Activated naive CD4-positive, alpha-beta T cell treated with anti-CD3 and anti-CD28 coated beads, Interleukin-2, amount 50 U/mL, for 24 hours (primary cell): ENCODE data around the gene SLC12A7.

ENCODE experiments used
- H3K27ac Mint-ChIP-seq: one replicate; pipeline ENCODE4 v1.8.0; 2021; ENCODE audit warnings: mild to moderate bottlenecking, mixed read lengths
- H3K27me3 Mint-ChIP-seq: one replicate; pipeline ENCODE4 v1.8.0; 2021; ENCODE audit warnings: mixed read lengths
- H3K36me3 Mint-ChIP-seq: one replicate; pipeline ENCODE4 v1.8.0; 2021; ENCODE audit warnings: mixed read lengths
- H3K4me1 Mint-ChIP-seq: one replicate; pipeline ENCODE4 v1.8.0; 2021; ENCODE audit warnings: mixed read lengths
- H3K4me3 Mint-ChIP-seq: one replicate; pipeline ENCODE4 v1.8.0; 2021; ENCODE audit warnings: mild to moderate bottlenecking, mixed read lengths
- H3K9me3 Mint-ChIP-seq: one replicate; pipeline ENCODE4 v1.8.0; 2021; ENCODE audit warnings: mixed read lengths

Gene SLC12A7

DNA sequence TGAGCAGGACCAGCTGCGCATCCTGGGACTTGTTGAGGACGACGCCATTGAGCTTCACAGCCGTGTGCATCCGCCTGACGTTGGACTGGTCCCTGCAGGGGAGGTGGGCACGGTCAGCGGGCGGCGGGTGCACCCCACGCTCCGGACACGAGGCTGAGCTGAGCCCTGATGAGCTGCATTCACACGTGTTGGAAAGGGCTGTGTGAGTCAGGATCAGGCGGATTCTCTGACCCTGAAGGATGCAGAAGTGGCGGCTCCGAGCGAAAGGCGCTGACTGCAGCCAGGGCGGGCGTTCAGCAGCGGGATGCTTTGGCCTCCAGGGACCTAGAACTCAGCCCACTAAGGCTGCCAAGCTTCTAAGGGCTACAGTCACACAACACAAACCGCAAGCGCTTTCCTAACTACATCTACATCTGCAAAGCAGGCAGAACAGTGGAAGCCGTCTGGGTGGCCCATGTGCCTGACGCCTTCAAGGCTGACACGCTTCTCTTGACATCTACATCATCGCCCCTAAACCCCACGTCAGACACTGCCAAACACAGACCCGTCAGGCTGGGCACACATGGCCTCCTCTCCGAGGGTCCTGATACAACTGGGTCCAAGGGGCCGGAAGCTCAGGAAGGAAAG, 58.4 kb downstream of the SLC12A7 start:
- Mint-ChIP-seq H3K4me1 (peaks cover 1% of the 10 kb centered on the region), H3K27ac (no peak overlapping the region)

DNA sequence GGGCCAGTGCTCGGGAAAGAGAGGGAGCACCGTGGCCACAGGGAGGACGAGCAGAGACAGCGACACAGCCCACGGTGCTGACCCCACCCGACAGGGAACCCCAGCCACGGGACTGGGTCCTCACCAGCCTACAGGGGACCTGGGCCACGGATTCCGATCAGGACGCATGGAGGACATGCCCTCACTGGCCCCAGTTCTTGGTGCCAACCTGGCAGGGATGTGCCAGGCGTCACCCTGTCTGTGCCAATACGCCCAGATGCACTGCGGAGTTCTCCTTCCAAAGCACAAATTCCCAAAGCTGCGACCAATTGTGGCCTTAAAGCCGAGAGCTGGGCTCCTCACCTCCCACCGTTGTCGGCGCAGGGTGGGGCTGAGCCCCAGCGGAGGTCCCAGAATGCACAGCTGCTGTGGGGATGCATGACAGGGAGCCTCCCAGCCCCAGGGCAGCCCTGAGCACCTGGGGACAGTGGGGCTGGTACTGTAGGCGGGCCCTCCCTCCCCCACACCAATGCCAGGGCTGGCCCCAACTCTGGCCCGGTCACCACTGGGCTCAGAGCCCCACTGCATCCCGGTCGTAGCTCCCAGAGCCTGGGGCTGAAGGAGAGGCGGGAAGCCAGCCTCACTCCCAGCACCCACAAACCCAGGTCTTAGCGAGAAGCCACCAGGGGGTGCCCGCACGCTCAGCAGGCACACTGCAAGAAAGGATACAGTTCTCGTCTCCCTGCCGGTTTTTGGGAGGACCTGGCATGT, 59.0 kb downstream of the SLC12A7 start:
- Mint-ChIP-seq H3K36me3 (peaks cover 3% of the 10 kb centered on the region), H3K4me1 (peaks cover 5% of the 10 kb centered on the region), H3K4me3 (no peak overlapping the region), H3K27me3 (no peaks in the 10 kb centered on the region), H3K27ac (no peak overlapping the region), H3K9me3 (no peaks in the 10 kb centered on the region)

More for the DNA sequence above, 58.4 kb downstream of the SLC12A7 start:
- Mint-ChIP-seq H3K36me3 (no peaks in the 10 kb centered on the region), H3K4me3 (no peak overlapping the region), H3K27me3 (no peaks in the 10 kb centered on the region), H3K9me3 (no peaks in the 10 kb centered on the region)

DNA sequence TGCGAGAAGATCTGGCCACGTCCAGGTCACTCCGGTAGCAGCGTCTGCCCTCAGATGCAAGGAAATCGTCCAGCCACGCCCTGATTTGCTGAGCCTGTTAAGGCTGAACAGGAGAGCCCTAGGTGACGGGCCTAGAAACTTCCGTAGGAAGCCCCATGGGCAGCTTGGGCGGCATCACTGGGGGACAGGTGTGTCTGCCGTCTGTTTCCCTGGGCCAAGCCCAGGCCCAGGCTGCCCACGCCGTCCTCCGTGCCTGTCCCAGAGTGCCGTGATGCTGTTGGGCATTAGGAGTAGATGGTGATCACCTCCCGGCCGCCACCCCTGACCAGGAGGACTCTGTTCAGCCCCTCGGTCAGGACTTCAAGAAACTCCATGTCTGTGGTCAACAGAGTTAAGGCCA, 59.8 kb downstream of the SLC12A7 start:
- Mint-ChIP-seq H3K36me3 (peaks cover 3% of the 10 kb centered on the region), H3K4me1 (peaks cover 5% of the 10 kb centered on the region), H3K4me3 (no peak overlapping the region), H3K27me3 (no peaks in the 10 kb centered on the region), H3K9me3 (peaks cover 3% of the 10 kb centered on the region), H3K27ac (no peak overlapping the region)

DNA sequence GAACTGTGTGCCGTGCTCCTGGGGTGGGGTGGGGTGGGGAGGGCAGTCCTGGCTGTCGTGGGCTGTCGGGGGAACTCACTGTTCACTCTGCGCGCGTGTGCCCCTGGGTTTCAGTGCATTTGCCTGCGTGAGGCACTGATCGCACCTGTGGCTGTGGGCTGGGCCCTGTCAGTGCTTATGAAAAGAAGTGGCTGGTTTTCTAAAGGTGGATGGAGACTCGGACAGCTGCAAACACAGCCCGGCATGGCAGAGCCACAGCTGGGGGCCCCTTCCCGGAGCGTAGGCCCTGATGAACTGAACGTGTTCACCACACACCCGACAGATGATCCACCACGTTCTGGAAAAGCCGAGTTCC, 60.5 kb downstream of the SLC12A7 start:
- H3K4me1 Mint-ChIP-seq: peaks cover 5% of the 10 kb centered on the region

DNA sequence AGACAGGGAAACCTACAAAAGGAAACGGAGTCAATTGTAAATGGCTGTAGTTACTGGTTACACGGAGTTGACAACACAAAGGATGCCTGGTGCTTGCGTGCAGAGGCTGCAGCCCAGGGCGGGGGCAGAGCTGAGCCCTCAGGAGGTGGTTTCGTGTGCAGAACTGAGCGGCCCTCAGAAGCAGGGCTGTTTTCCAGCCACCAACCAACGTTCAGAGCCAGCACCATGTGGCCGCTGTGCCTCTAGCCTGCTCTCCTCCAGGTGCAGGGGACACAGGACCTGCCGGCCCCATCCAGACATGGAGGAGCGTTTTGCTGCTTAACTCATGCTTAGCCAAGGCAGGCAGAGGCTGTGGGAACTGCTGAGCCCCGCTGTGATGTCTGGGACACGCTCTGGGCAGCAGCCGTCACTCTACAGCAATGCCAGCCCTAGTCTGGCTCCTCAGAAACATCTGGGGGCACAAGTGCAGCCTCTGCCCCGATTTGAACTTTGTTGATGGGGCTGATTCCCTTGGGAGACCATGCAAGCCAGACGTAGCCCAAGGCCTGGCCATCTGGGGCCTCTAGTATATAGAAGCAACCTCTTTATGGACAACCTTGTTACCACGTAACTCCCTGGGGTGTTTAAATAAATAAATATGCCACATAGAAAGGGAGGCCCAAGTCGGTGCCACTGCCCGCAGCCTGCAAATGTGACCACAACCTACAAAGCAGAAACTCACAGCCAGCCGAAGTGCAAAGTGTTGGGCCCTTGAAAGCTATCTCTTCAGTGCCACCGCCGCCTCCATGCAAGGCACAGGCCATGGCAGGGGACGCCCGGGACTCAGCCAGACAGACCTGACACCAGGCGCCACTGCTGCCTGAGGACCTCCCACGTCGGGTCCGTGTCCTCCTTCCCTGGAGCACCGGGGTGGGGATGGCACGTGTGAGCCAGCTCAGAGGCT, 61.2 kb downstream of the SLC12A7 start:
- Mint-ChIP-seq H3K4me1 (peaks cover 6% of the 10 kb centered on the region), H3K27me3 (no peaks in the 10 kb centered on the region), H3K9me3 (peaks cover 11% of the 10 kb centered on the region), H3K36me3 (peaks cover 3% of the 10 kb centered on the region), H3K27ac (no peak overlapping the region), H3K4me3 (no peak overlapping the region)

More for the DNA sequence above, 60.5 kb downstream of the SLC12A7 start:
- H3K27ac Mint-ChIP-seq: no peak overlapping the region
- H3K36me3 Mint-ChIP-seq: peaks cover 3% of the 10 kb centered on the region
- peaks cover 10% of the 10 kb centered on the region for H3K9me3 Mint-ChIP-seq
- no peaks in the 10 kb centered on the region for H3K27me3 Mint-ChIP-seq
- no peak overlapping the region for H3K4me3 Mint-ChIP-seq

DNA sequence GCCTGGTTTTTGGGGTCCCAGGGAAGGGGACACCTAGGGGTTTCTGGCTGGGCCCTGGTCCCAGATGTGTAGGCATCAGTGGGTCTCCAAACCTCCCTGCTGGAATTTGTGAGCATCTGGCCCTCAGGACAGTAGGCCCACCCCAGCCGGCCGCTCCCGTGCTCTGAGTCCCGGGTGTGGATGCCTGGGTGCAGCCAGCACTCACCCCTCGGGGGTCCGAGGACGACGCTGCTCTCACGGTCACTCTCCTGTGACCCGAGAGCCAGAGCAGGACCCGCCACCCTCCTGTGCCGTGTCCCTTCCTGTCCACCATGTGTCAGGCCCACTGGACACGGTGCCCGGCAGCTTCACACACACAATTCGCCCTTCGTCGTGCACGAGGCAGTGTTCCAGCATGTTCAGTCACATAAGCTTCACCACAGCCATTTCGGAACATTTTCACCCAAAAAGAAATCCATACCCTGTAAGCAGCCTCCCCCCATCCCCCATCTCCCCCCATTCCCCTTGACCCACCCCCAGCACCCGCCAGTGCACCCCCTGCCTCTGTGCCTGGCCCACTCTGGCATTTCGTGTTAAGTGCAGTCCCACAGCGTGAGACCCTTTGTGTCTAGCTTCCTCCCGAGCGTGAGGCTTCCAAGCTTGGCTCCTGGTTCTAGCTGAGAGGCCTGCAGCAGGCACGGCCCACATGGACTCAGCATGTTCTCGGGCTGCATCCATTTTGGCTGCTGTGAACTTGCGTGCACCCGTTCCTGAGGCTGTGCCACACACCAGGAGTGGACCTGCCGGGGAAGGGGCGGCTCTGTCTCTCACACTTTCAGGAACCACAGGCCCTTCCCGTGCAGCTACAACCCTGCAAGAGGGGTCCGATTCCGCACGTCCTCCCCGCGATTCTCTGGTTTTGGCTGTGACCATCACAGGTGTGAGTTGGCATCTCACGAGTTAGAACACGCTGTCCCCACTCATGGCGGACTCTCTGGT, 62.7 kb downstream of the SLC12A7 start:
- no peaks in the 10 kb centered on the region for H3K27me3 Mint-ChIP-seq
- peaks cover 18% of the 10 kb centered on the region for H3K4me1 Mint-ChIP-seq
- H3K36me3 Mint-ChIP-seq: peaks cover 3% of the 10 kb centered on the region
- no peak overlapping the region for H3K27ac Mint-ChIP-seq
- no peak overlapping the region for H3K4me3 Mint-ChIP-seq
- peaks cover 25% of the 10 kb centered on the region for H3K9me3 Mint-ChIP-seq

DNA sequence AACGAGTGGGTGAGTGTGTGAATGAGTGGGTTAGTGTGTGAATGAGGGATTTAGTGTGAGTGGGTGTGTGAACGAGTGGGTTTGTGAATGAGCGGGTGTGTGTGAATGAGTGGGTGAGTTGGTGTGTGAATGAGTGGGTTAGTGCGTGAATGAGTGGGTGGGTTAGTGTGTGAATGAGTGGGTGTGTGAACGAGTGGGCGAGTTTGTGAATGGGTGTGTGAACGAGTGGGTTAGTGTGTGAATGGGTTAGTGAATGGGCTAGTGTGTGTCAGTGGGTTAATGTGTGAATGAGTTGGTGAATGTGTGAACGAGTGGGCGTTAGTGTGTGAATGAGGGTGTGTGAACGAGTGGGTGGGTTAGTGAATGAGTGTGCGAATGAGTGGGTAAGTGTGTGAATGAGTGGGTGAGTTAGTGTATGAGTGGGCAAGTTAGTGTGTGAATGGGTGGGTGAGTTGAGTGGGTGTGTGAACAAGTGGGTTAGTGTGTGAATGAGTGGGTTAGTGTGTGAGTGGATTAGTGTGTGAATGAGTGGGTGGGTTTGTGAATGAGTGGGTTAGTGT, 63.6 kb downstream of the SLC12A7 start:
- Mint-ChIP-seq H3K27ac (peak overlapping the region; percentile 80), H3K9me3 (peaks cover 25% of the 10 kb centered on the region), H3K4me3 (no peak overlapping the region), H3K36me3 (peaks cover 3% of the 10 kb centered on the region), H3K4me1 (peaks cover 21% of the 10 kb centered on the region), H3K27me3 (no peaks in the 10 kb centered on the region)

DNA sequence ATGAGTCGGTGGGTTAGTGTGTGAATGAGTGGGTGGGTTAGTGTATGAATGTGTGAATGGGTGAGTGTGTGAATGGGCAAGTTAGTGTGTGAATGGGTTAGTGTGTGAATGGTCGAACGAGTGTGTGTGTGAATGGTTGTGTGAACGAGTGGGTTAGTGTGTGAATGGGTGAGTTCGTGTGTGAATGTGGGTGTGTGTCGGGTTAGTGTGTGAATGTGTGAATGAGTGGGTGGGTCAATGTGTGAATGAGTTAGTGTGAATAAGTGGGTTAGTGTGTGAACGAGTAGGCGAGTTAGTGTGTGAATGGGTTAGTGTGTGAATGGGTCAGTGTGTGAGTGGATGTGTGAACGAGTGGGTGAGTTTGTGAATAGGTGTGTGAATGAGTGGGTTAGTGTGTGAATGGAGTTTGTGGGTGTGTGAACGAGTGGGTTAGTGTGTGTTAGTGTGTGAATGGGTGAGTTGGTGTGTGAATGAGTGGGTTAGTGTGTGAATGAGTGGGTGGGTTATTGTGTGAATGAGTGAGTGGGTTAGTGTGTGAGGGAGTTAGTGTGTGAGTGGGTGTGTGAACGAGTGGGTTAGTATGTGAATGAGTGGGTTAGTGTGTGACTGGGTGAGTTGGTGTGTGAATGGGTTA, 64.4 kb downstream of the SLC12A7 start:
- H3K4me1 Mint-ChIP-seq: peaks cover 29% of the 10 kb centered on the region
- H3K27me3 Mint-ChIP-seq: no peaks in the 10 kb centered on the region
- H3K9me3 Mint-ChIP-seq: peaks cover 29% of the 10 kb centered on the region
- no peak overlapping the region for H3K27ac Mint-ChIP-seq
- H3K36me3 Mint-ChIP-seq: peaks cover 3% of the 10 kb centered on the region
- H3K4me3 Mint-ChIP-seq: no peak overlapping the region

DNA sequence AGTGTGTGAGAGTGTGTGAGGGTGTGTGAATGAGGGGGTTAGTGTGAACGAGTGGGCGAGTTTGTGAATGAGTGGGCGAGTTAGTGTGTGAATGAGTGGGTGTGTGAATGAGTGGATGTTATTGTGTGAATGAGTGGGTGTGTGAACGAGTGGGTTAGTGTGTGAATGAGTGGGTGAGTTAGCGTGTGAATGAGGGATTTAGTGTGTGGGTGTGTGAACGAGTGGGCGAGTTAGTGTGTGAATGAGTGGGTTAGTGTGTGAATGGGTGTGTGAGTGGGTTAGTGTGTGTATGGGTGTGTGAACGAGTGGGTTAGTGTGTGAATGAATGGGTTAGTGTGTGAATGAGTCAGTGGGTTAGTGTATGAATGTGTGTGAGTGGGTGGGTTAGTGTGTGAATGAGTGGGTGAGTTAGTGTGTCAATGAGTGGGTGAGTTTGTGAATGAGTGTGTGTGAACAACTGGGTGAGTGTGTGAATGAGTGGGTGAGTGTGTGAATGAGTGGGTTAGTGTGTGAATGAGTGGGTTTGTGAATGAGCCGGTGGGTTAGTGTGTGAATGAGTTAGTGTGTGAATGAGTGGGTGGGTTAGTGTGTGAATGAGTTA, 65.8 kb downstream of the SLC12A7 start:
- Mint-ChIP-seq H3K4me1 (peaks cover 40% of the 10 kb centered on the region), H3K27me3 (no peaks in the 10 kb centered on the region), H3K36me3 (peaks cover 3% of the 10 kb centered on the region), H3K27ac (peak overlapping the region; percentile 71), H3K4me3 (peak overlapping the region; percentile 5), H3K9me3 (peaks cover 40% of the 10 kb centered on the region)

DNA sequence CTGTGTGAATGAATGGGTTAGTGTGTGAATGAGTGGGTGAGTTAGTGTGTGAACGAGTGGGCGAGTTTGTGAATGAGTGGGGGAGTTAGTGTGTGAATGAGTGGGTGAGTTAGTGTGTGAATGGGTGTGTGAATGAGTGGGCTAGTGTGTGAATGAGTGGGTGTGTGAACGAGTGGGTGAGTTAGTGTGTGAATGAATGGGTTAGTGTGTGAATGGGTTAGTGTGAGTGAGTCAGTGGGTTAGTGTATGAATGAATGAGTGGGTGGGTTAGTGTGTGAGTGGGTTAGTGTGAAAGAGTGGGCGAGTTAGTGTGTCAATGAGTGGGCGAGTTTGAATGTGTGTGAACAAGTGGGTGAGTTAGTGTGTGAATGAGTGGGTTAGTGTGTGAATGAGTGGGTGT, 67.7 kb downstream of the SLC12A7 start:
- H3K27me3 Mint-ChIP-seq: no peaks in the 10 kb centered on the region
- H3K36me3 Mint-ChIP-seq: peaks cover 3% of the 10 kb centered on the region
- H3K4me1 Mint-ChIP-seq: peaks cover 44% of the 10 kb centered on the region
- H3K4me3 Mint-ChIP-seq: no peak overlapping the region
- peaks cover 42% of the 10 kb centered on the region for H3K9me3 Mint-ChIP-seq
- H3K27ac Mint-ChIP-seq: peak overlapping the region; percentile 69

DNA sequence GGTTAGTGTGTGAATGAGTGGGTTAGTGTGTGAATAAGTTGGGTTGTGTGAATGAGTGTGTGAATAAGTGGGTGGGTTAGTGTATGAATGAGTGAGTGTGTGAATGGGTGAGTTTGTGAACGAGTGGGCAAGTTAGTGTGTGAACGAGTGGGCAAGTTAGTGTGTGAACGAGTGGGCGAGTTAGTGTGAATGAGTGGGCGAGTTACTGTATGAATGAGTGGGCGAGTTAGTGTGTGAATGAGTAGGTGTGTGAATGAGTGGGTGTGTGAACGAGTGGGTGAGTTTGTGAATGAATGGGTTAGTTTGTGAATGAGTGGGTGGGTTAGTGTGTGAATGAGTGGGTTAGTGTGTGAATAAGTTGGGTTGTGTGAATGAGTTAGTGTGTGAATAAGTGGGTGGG, 68.5 kb downstream of the SLC12A7 start:
- no peak overlapping the region for H3K4me3 Mint-ChIP-seq
- peak overlapping the region; percentile 60 for H3K27ac Mint-ChIP-seq
- peaks cover 2% of the 10 kb centered on the region for H3K36me3 Mint-ChIP-seq
- no peaks in the 10 kb centered on the region for H3K27me3 Mint-ChIP-seq
- peaks cover 40% of the 10 kb centered on the region for H3K4me1 Mint-ChIP-seq
- H3K9me3 Mint-ChIP-seq: peaks cover 42% of the 10 kb centered on the region

DNA sequence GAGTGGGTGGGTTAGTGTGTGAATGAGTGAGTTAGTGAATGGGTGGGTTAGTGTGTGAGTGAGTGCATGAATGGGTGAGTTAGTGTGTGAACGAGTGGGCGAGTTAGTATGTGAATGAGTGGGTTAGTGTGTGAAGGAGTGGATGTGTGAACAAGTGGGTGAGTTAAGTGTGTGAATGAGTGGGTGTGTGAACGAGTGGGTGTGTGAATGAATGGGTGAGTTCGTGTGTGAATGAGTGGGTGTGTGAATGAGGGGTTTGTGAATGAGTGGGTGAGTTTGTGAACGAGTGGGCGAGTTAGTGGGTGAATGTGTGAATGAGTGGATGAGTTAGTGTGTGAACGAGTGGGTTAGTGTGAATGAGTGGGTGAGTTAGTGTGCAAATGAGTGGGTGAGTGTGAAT, 69.2 kb downstream of the SLC12A7 start:
- Mint-ChIP-seq H3K9me3 (peaks cover 42% of the 10 kb centered on the region), H3K27me3 (no peaks in the 10 kb centered on the region), H3K4me1 (peaks cover 39% of the 10 kb centered on the region), H3K27ac (peak overlapping the region; percentile 80), H3K36me3 (no peaks in the 10 kb centered on the region), H3K4me3 (no peak overlapping the region)

DNA sequence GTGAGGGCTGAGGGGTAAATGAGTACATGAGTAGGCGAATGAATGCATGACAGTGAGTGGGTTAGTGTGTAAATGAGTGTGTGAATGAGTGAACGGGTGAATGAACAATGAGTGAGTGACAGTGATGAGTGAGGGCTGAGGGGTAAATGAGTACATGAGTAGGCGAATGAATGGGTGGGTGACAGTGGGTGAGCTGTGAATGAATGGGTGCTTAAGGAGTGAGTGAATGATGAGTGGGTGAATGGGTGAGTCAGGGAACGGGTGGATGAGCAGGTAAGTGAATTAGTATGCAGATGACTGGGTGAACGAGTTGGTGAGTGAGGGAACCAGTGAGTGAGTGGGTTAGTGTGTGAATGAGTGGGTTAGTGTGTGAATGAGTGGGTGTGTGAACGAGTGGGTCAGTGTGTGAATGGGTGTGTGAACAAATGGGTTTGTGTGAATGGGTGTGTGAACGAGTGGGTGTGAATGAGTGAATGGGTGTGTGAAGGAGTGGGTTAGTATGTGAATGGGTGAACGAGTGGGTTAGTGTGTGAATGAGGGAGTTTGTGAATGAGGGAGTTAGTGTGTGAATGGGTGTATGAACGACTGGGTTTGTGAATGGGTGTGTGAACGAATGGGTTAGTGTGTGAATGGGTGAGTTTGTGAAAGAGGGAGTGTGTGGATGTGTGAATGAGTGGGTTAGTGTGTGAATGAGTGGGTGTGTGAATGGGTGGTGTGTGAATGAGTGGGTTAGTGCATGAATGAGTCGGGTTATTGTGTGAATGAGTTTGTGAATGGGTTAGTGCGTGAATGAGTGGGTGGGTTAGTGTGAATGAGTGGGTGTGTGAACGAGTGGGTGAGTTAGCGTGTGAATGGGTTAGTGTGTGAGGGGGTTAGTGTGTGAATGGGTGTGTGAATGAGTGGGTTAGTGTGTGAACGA, 70.4 kb downstream of the SLC12A7 start:
- Mint-ChIP-seq H3K36me3 (no peaks in the 10 kb centered on the region), H3K4me3 (no peak overlapping the region), H3K27ac (peak overlapping the region; percentile 74), H3K27me3 (no peaks in the 10 kb centered on the region), H3K9me3 (peaks cover 34% of the 10 kb centered on the region), H3K4me1 (peaks cover 39% of the 10 kb centered on the region)
